GM12878 (cell line): ENCODE measurements around the gene BTBD6. TPM values are rescaled to one million over a fixed set of nuclear protein-coding genes. Genes with fewer than 3 reads are reported as not detected.
A peak's percentile ranks its signal among the peaks of the same experiment; 100 is the strongest.

ENCODE experiments used
- ATAC-seq: fragments of 200-7000 bp; cut with Tn5 transposase; 3 replicates; pipeline ENCODE4 v1.9.1; 2020; ENCODE audit warnings: mild to moderate bottlenecking, moderate library complexity
- BruUV-seq: library from RNA; stranded (reverse); fragments of 400-500 nt; replicated peaks from 2 replicates; lab custom pipeline; 2021; lab: Mats Ljungman, UMichigan
- CTCF ChIA-PET: fragments of 300-600 bp; sonication (Branson Sonifier 250); formaldehyde crosslinking; extraction: SDS; loops from one replicate; lab custom pipeline; 2021; ENCODE audit warnings: inconsistent platforms; lab: Yijun Ruan, JAX
- POLR2A ChIA-PET: fragments of 350-600 bp; formaldehyde crosslinking; extraction: SDS; loops from one replicate; lab custom pipeline; 2021; ENCODE audit warnings: inconsistent platforms; lab: Charles Lee
- RAD21 ChIA-PET: fragments of 300-600 bp; sonication (Branson Sonifier 250); formaldehyde crosslinking; loops from one replicate; lab custom pipeline; 2023; ENCODE audit warnings: antibody characterized with exemption; ENCODE audit not compliant: unreplicated experiment; lab: Charles Lee
- SMC1A ChIA-PET: fragments of 300-600 bp; sonication (Branson Sonifier 250); formaldehyde crosslinking; loops from one replicate; lab custom pipeline; 2023; ENCODE audit not compliant: unreplicated experiment, uncharacterized antibody; lab: Charles Lee
- DNase-seq: peaks from one replicate; pipeline ENCODE4 v3.0.0-alpha.2; 2011; ENCODE audit warnings: low read depth, low spot score
- FAIRE-seq: peaks from 3 replicates; lab custom pipeline; 2011; peaks lifted over from hg19 to GRCh38; lab: Jason Lieb, UNC
- H2AFZ ChIP-seq: 2 replicates; pipeline ENCODE4 v1.6.0; 2011; ENCODE audit warnings: low read depth, low read length, control low read depth; ENCODE audit not compliant: control insufficient read depth
- H3K27ac ChIP-seq: 2 replicates; pipeline ENCODE4 v1.5.1; 2011; ENCODE audit warnings: control low read depth; ENCODE audit not compliant: control insufficient read depth, insufficient read depth
- H3K27me3 ChIP-seq, 2 experiments: replicated peaks in 1 of 2; 2 replicates each; pipeline versions ENCODE4 v1.6.0 to v1.6.1; 2011; ENCODE audit warnings: low read length in 1 of 2; ENCODE audit not compliant: control insufficient read depth in 2 of 2, insufficient read depth in 2 of 2
- H3K36me3 ChIP-seq, 2 experiments: 2 replicates each; pipeline ENCODE4 v1.5.1; 2011; ENCODE audit warnings: low read length in 1 of 2; ENCODE audit not compliant: control insufficient read depth in 2 of 2, insufficient read depth in 2 of 2
- H3K4me1 ChIP-seq: 2 replicates; pipeline ENCODE4 v1.6.1; 2011; ENCODE audit warnings: mild to moderate bottlenecking, low read length, moderate library complexity, mixed read lengths; ENCODE audit not compliant: control insufficient read depth, insufficient read depth
- H3K4me2 ChIP-seq: 2 replicates; pipeline ENCODE4 v1.6.0; 2011; ENCODE audit warnings: control low read depth; ENCODE audit not compliant: control insufficient read depth, insufficient read depth
- H3K4me3 ChIP-seq: fragments of 200-600 bp; sonication (generic); 2 replicates; pipeline ENCODE4 v1.5.1; 2016
- H3K79me2 ChIP-seq: 2 replicates; pipeline ENCODE4 v1.6.0; 2011; ENCODE audit warnings: low read length; ENCODE audit not compliant: control insufficient read depth, insufficient read depth
- H3K9ac ChIP-seq: 2 replicates; pipeline ENCODE4 v1.8.0; 2011; ENCODE audit warnings: low read length, control low read depth, mixed read lengths; ENCODE audit not compliant: control insufficient read depth, insufficient read depth
- H3K9me3 ChIP-seq: replicated peaks from 3 replicates; pipeline ENCODE4 v1.5.1; 2011; ENCODE audit warnings: mild to moderate bottlenecking, low read length; ENCODE audit not compliant: control insufficient read depth, insufficient read depth
- H4K20me1 ChIP-seq: 2 replicates; pipeline ENCODE4 v1.6.0; 2011; ENCODE audit not compliant: control insufficient read depth, insufficient read depth
- ATF7 ChIP-seq: fragments of 450-650 bp; IDR thresholded peaks from 2 replicates; pipeline ENCODE4 v1.6.1; 2016; ENCODE audit warnings: low read depth, mild to moderate bottlenecking
- BACH1 ChIP-seq: fragments of 450-650 bp; IDR thresholded peaks from 2 replicates; pipeline ENCODE4 v1.6.1; 2017; ENCODE audit warnings: mild to moderate bottlenecking, borderline replicate concordance
- EGR1 ChIP-seq, 2 experiments: IDR thresholded peaks; 1 replicate in 1 of 2; 2 replicates in 1 of 2; pipeline ENCODE4 v1.6.1; 2011 to 2012; ENCODE audit warnings: low read depth in 2 of 2, low read length in 2 of 2, borderline replicate concordance in 1 of 2, mild to moderate bottlenecking in 1 of 2, moderate library complexity in 1 of 2
- FOS ChIP-seq: IDR thresholded peaks from 3 replicates; pipeline ENCODE4 v1.6.1; 2011; ENCODE audit warnings: borderline replicate concordance; ENCODE audit not compliant: insufficient read length; ENCODE audit errors: extremely low read depth
- GABPA ChIP-seq: IDR thresholded peaks from 2 replicates; pipeline ENCODE4 v1.6.1; 2014; ENCODE audit warnings: antibody characterized with exemption, low read depth, mild to moderate bottlenecking, inconsistent platforms
- HDAC2 ChIP-seq: fragments of 200-600 bp; sonication (generic); IDR thresholded peaks from 2 replicates; pipeline ENCODE4 v1.6.1; 2017
- IKZF2 ChIP-seq, 2 experiments: fragments of 450-650 bp; IDR thresholded peaks; 2 replicates each; pipeline ENCODE4 v1.6.1; 2017; ENCODE audit warnings: mild to moderate bottlenecking in 2 of 2, moderate library complexity in 2 of 2
- IRF3 ChIP-seq: fragments of 450-650 bp; IDR thresholded peaks from 2 replicates; pipeline ENCODE4 v1.6.1; 2014; ENCODE audit warnings: mild to moderate bottlenecking
- JUND ChIP-seq: IDR thresholded peaks from 2 replicates; pipeline ENCODE4 v1.6.1; 2012; ENCODE audit warnings: low read depth, mild to moderate bottlenecking, low read length, improper control_type of control experiment, moderate library complexity
- NFYA ChIP-seq: IDR thresholded peaks from 2 replicates; pipeline ENCODE4 v1.6.1; 2011; ENCODE audit warnings: low read depth, mild to moderate bottlenecking, low read length, improper control_type of control experiment, borderline replicate concordance
- RAD21 ChIP-seq: IDR thresholded peaks from 2 replicates; pipeline ENCODE4 v1.6.1; 2011; ENCODE audit warnings: mild to moderate bottlenecking, low read depth, low read length, moderate library complexity; ENCODE audit not compliant: insufficient read depth
- RAD51 ChIP-seq: fragments of 450-650 bp; IDR thresholded peaks from 2 replicates; pipeline ENCODE4 v1.6.1; 2016; ENCODE audit warnings: moderate library complexity, mild to moderate bottlenecking, inconsistent platforms
- RUNX3 ChIP-seq: IDR thresholded peaks from 2 replicates; pipeline ENCODE4 v1.6.1; 2012; ENCODE audit warnings: low read length, inconsistent platforms
- SUPT20H ChIP-seq: IDR thresholded peaks from 2 replicates; pipeline ENCODE4 v1.6.1; 2011; ENCODE audit warnings: low read depth, mild to moderate bottlenecking, low read length, moderate library complexity, borderline replicate concordance; ENCODE audit not compliant: control insufficient read depth
- ZNF217 ChIP-seq: fragments of 450-650 bp; IDR thresholded peaks from 2 replicates; pipeline ENCODE4 v1.6.1; 2017; ENCODE audit warnings: antibody characterized with exemption, mild to moderate bottlenecking
- ZNF274 ChIP-seq: IDR thresholded peaks from one replicate; pipeline ENCODE4 v1.8.0; 2011; ENCODE audit not compliant: insufficient read length, insufficient read depth
- ZNF687 ChIP-seq: fragments of 450-650 bp; IDR thresholded peaks from 2 replicates; pipeline ENCODE4 v1.6.1; 2017; ENCODE audit warnings: mild to moderate bottlenecking, moderate library complexity
- WGBS: methylation state at CpG from one replicate; pipeline ENCODE4 v1.1.6; 2016; ENCODE audit warnings: low lambda C conversion rate; ENCODE audit not compliant: insufficient replicate concordance, insufficient coverage; ENCODE audit errors: missing lambda C conversion rate; 5-methylcytosine and 5-hydroxymethylcytosine counted together
- in situ Hi-C: fragments of 300-500 bp; cut with MboI; formaldehyde crosslinking; loops from 9 replicates; pipeline ENCODE4 v1.14.3; 2018; ENCODE audit warnings: mixed read lengths
- intact Hi-C: fragments of 100-400 bp; cut with micrococcal nuclease; formaldehyde crosslinking; loops from one replicate; pipeline ENCODE4 v1.14.2; 2022; ENCODE audit not compliant: unreplicated experiment
- polyA plus RNA-seq, 11 experiments: library from polyadenylated mRNA; depleted of rRNA in 4 of 11; unstranded in 6 of 11; stranded (reverse) in 5 of 11; fragments of >200 nt; fragmentation: Nextera tagmentation in 4 of 11; fragmentation: Illumina TruSeq in 1 of 11; extraction: Ambion mirVana in 4 of 11; extraction: Trizol in 1 of 11; gene quantifications; 1 replicate in 1 of 11; 2 replicates in 10 of 11; pipeline versions ENCODE4 v1.2.1 to v1.2.3, GENCODE V29; 2011 to 2016; ENCODE audit warnings: inconsistent platforms in 2 of 11, missing spikeins in 2 of 11, low read depth in 1 of 11
- total RNA-seq, 4 experiments: library from RNA; depleted of rRNA in 3 of 4; stranded (reverse); fragments of >200 nt in 3 of 4; fragmentation: Illumina TruSeq in 1 of 4; extraction: Trizol in 1 of 4; gene quantifications; 2 replicates each; pipeline versions ENCODE4 v1.2.1 to v1.2.3, GENCODE V29; 2013 to 2021

The BTBD6 gene
- total and polyA plus RNA-seq, 10 of the 15 experiments (the other 5 are each of a cell fraction or from before 2014, with no cell fraction given), result 1.4 to 36.5 (median 15.8) TPM

DNA sequence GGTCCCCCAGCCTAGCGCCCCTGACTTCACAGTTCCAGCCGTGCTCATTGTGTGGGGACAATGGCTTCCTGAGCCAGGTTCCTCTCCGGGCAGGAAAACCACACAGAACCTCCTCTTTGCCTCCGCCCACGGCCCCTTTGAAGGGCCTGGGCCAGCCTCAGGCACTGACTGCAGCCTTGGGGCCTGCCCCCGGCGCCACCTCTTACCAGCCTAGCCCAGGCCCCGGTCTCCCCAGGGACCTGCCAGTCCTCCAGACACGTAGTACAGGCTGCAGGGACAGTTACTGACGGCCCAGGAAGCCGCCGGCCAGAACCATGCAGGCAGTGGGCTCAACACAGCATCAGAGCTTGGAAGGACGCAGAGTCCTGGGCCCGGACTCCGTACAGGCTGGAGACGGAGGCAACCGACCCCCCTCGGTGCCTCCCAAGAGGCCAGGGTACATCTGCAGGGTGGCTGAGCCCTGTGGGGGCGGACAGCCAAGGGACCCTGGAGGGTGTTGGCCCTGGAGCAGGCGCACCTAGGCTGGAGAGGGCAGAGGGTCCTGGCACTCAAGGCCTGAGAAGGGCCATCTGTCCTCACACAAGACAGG is 46.3 kb upstream of the BTBD6 start (continued):
- TF ChIP-seq IRF3 (no peak), RAD51 (no peak), RUNX3 (peak; percentile 58), EGR1 (IDR thresholded peaks at IDR 0.05; ENCODE audit: borderline replicate concordance in 1 of 2, low read depth in 2 of 2, low read length in 2 of 2) (peak in 1 of 2 experiments; percentile 47; a peak in 1 of 3 replicates), NFYA (no peak), ZNF274 (no peak), IKZF2 (IDR thresholded peaks at IDR 0.05) (peak in 1 of 2 experiments; percentile 20; a peak in 1 of 4 replicates), SUPT20H (no peak), HDAC2 (no peak), ATF7 (no peak), GABPA (no peak), FOS (no peak)

- Histone ChIP-seq H3K36me3 (no peaks in the 10 kb centered on the region), H3K4me1 (peaks cover 7% of the 10 kb centered on the region), H3K79me2 (no peaks in the 10 kb centered on the region), H3K4me2 (no peak overlapping the region), H2AFZ (no peak overlapping the region), H3K27ac (no peak overlapping the region), H3K9me3 (no peaks in the 10 kb centered on the region), H3K4me3 (no peak overlapping the region), H3K9ac (no peak overlapping the region), H3K27me3 (peaks cover 0 to 2% of the 10 kb centered on the region in 2 experiments; a peak in 2 of 4 replicates), H4K20me1 (no peaks in the 10 kb centered on the region)
- FAIRE-seq (no peak), ATAC-seq (peak; percentile 72), DNase-seq (no peak)
- intact Hi-C loops, result loop anchor here (1.0 to 5.0 kb wide), 4 partner anchors 80 to 324 kb away; partner anchors contain the start of gene TMEM121
- SMC1A ChIA-PET, result no interaction called here
- RAD21 ChIA-PET, result no interaction called here
- WGBS, result 11% methylated on average over 18 of the region's 18 CpGs
- no TSS peak for BruUV-seq
- in situ Hi-C loops, result loop anchor here (5.0 kb wide), 1 partner anchor 149 kb away; no protein-coding TSS in a partner anchor
- CTCF ChIA-PET, result interaction anchor here (0.6 to 2.4 kb wide), 3 partner anchors 17 to 149 kb away, joined by 3 to 12 read pairs (median 3); no protein-coding TSS in a partner anchor
- POLR2A ChIA-PET, result no interaction called here
- TF ChIP-seq ZNF687, result no peak
- TF ChIP-seq RAD21, result peak; percentile 61
- TF ChIP-seq JUND, result no peak
- TF ChIP-seq ZNF217, result no peak
- TF ChIP-seq BACH1, result no peak
Measured at GRCh38 chr14:105203057-105203531, 45.2 kb upstream of the BTBD6 start.
